ENCODE results near the gene NAP1L4. TPM values are rescaled to one million over a fixed set of nuclear protein-coding genes. Genes with fewer than 3 reads are reported as not detected.

Gene NAP1L4
- total and polyA plus RNA-seq, 2 experiments from 2014 or later: 68.8 to 121 TPM

DNA sequence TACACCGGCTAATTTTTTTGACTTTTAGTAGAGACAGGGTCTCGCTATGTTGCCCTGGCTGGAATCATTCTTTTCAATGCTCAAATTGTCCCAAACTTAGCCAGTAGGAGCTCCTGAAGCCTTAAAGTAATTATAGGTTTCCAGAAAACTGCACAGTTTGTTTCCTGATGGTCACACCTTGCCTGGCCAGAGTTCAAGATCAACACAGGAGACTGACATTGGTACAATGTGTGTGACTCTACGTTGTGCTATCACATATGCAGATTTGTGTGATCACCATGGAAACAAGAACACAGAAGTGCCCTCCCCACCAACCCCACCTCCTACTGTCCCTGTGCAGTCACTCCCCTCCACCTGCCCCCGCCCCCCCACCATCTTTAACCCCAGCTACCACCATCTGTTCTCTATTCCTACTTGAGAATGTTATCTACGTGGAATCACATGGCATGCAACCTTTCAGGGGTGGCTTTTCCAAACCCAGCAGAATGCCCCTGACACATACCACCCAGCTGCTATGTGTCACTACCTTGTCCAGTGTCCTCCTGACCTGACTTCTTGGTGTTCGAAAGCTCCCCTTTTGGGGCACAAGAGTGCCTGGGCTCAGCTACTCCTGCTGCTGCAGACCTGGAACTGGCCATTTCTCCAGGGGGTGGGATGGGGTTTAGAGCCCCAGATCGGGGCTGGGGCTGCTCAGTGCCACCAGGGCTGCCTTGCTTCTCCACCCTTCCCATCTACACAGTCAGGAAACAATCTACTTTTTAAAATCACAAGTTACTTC is 6.1 kb upstream of the NAP1L4 start:
- Histone ChIP-seq H3F3A (ENCODE audit: insufficient read depth) (peaks cover 8% of the 10 kb centered on the region), H3K9ac (no peak overlapping the region), H3K4me1 (ENCODE audit: insufficient read depth) (no peaks in the 10 kb centered on the region), H3K79me2 (ENCODE audit: insufficient read depth) (no peaks in the 10 kb centered on the region), H4K20me1 (ENCODE audit: insufficient read depth) (no peaks in the 10 kb centered on the region), H3K4me2 (ENCODE audit: unreplicated experiment) (no peak overlapping the region), H3K9me3 (ENCODE audit: low read depth) (no peaks in the 10 kb centered on the region), H3K36me3 (ENCODE audit: low read depth) (peaks cover 27% of the 10 kb centered on the region; the same call in 1 of the 2 replicates), H3K9me2 (ENCODE audit: insufficient read depth) (no peaks in the 10 kb centered on the region), H3K27me3 (replicated peaks; ENCODE audit: insufficient read depth) (no peaks in the 10 kb centered on the region), H3K27ac (no peak overlapping the region), H3K4me3 (no peak overlapping the region), H2AFZ (no peak overlapping the region)
- DNase-seq: no peak
- WGBS, 2 experiments (ENCODE audit: low coverage in 1 of 2, low lambda C conversion rate in 2 of 2, missing lambda C conversion rate in 2 of 2): 82 to 83% methylated on average over 6 to 7 of the region's 7 CpGs
- in situ Hi-C loops (cut with MboI): no loop called here
- TF ChIP-seq EZH2 (IDR thresholded peaks at IDR 0.05; ENCODE audit: insufficient read depth, poor library complexity, severe bottlenecking): no peak
- TF ChIP-seq EZH2phosphoT487 (IDR thresholded peaks at IDR 0.05; ENCODE audit: insufficient read depth, low read depth): no peak

DNA sequence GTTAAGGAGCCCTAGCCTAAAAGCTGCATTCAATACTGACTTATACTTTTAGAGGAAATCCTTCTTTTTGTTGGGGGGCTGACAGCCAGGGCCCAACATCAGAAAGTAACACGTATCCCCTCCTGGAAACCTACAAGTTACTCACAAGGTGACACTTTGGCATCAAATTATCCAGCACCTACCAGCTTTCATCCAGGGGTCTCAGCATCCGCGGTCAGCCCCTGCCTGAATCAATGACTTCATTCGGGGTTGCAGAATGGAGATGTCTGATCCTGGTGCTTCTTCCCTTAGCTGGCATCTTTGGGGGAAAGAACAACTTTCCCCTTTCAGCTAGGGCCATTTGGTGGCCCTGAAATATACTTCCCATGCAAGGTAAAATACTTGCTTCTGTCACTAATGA is 5.3 kb upstream of the NAP1L4 start:
- no peak overlapping the region for H3K27ac ChIP-seq
- no peaks in the 10 kb centered on the region for H3K4me1 ChIP-seq (ENCODE audit: insufficient read depth)
- H3K4me3 ChIP-seq: no peak overlapping the region
- no peak overlapping the region for H2AFZ ChIP-seq
- H3K4me2 ChIP-seq (ENCODE audit: unreplicated experiment): no peak overlapping the region
- 55 to 67% methylated on average over 4 of the region's 4 CpGs for whole genome bisulfite sequencing, 2 experiments (ENCODE audit: low coverage in 1 of 2, low lambda C conversion rate in 2 of 2, missing lambda C conversion rate in 2 of 2)
- H4K20me1 ChIP-seq (ENCODE audit: insufficient read depth): no peaks in the 10 kb centered on the region
- H3K27me3 ChIP-seq (replicated peaks; ENCODE audit: insufficient read depth): no peaks in the 10 kb centered on the region
- DNase-seq: no peak
- H3F3A ChIP-seq (ENCODE audit: insufficient read depth): peaks cover 8% of the 10 kb centered on the region
- no peak overlapping the region for H3K9ac ChIP-seq
- H3K36me3 ChIP-seq (ENCODE audit: low read depth): peaks cover 27% of the 10 kb centered on the region; the same call in 1 of the 2 replicates
- in situ Hi-C loops (cut with MboI): no loop called here
- TF ChIP-seq EZH2phosphoT487 (IDR thresholded peaks at IDR 0.05; ENCODE audit: insufficient read depth, low read depth) (no peak), EZH2 (IDR thresholded peaks at IDR 0.05; ENCODE audit: insufficient read depth, poor library complexity, severe bottlenecking) (no peak)
- H3K9me2 ChIP-seq (ENCODE audit: insufficient read depth): no peaks in the 10 kb centered on the region
- H3K9me3 ChIP-seq (ENCODE audit: low read depth): no peaks in the 10 kb centered on the region
- H3K79me2 ChIP-seq (ENCODE audit: insufficient read depth): no peaks in the 10 kb centered on the region

DNA sequence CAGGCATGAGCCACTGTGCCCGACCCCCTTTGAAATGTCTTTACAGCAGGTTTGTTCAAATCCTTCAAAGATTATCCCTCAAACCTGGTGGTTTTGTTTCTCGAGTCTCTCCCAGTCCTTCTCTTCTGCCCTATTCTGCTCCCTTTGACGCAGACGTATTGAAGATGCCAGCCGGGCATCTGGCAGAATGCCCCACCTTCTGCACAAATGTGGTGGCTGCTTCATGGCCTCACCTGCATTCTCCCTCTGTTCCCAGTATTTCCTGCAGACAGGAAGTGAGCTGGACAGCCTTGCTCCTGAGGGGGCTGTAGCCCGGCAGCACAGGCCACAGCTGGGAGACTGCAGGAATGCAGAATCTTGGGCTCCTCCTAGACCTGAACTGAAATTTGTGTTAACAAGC is 4.8 kb upstream of the NAP1L4 start:
- Histone ChIP-seq H3K4me1 (ENCODE audit: insufficient read depth) (no peaks in the 10 kb centered on the region), H3K9me2 (ENCODE audit: insufficient read depth) (no peaks in the 10 kb centered on the region), H3K27me3 (replicated peaks; ENCODE audit: insufficient read depth) (no peaks in the 10 kb centered on the region), H3K36me3 (ENCODE audit: low read depth) (peaks cover 24% of the 10 kb centered on the region; the same call in 1 of the 2 replicates), H3F3A (ENCODE audit: insufficient read depth) (peaks cover 8% of the 10 kb centered on the region), H3K4me2 (ENCODE audit: unreplicated experiment) (no peak overlapping the region), H3K79me2 (ENCODE audit: insufficient read depth) (no peaks in the 10 kb centered on the region), H2AFZ (no peak overlapping the region), H3K4me3 (no peak overlapping the region), H4K20me1 (ENCODE audit: insufficient read depth) (no peaks in the 10 kb centered on the region), H3K9ac (no peak overlapping the region), H3K9me3 (ENCODE audit: low read depth) (no peaks in the 10 kb centered on the region), H3K27ac (no peak overlapping the region)
- no peak for DNase-seq
- TF ChIP-seq EZH2phosphoT487 (IDR thresholded peaks at IDR 0.05; ENCODE audit: insufficient read depth, low read depth) (no peak), EZH2 (IDR thresholded peaks at IDR 0.05; ENCODE audit: insufficient read depth, poor library complexity, severe bottlenecking) (no peak)
- 75 to 79% methylated on average over 6 of the region's 6 CpGs for WGBS, 2 experiments (ENCODE audit: low coverage in 1 of 2, low lambda C conversion rate in 2 of 2, missing lambda C conversion rate in 2 of 2)
- in situ Hi-C loops (cut with MboI): no loop called here

DNA sequence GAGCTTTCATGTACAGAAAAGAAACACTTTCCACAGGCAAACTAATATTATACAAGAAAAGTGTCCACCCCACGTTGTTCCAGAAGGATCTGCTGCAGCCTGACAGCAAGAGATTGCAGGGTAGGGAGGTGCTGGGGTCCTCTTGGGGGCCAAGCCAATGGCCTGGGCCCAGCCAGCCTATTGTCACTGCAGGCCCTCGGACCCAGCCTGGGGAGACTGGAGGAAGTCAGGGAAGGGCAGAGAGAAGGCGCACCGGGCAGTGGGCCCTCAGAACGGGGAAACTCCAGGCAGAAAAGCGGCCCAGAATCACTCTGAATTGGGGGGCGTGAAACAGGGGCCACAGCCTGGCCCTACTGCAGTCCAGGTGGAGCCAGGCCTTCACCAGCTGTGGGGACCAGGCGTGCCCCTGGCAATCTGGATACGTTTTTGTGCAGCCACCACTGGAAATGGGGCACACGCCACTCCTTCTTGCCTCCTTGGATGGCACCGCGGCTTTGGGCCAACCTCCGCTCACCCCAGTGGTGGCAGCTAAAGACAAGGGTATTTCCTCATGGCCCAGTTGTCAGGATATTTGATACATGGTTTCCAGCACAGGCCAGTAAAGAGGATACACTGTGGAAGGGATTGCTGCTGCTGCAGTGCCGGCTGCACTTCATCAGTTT is 3.9 kb upstream of the NAP1L4 start:
- H3K4me1 ChIP-seq (ENCODE audit: insufficient read depth): no peaks in the 10 kb centered on the region
- H3K27me3 ChIP-seq (replicated peaks; ENCODE audit: insufficient read depth): no peaks in the 10 kb centered on the region
- H3K9ac ChIP-seq: no peak overlapping the region
- peaks cover 14% of the 10 kb centered on the region; the same call in 1 of the 2 replicates for H3K36me3 ChIP-seq (ENCODE audit: low read depth)
- in situ Hi-C loops (cut with MboI): no loop called here
- no peak overlapping the region for H3K27ac ChIP-seq
- H3K4me2 ChIP-seq (ENCODE audit: unreplicated experiment): no peak overlapping the region
- H3K9me2 ChIP-seq (ENCODE audit: insufficient read depth): no peaks in the 10 kb centered on the region
- H2AFZ ChIP-seq: no peak overlapping the region
- no peaks in the 10 kb centered on the region for H3K9me3 ChIP-seq (ENCODE audit: low read depth)
- peaks cover 12% of the 10 kb centered on the region for H3F3A ChIP-seq (ENCODE audit: insufficient read depth)
- H3K79me2 ChIP-seq (ENCODE audit: insufficient read depth): peaks cover 6% of the 10 kb centered on the region
- TF ChIP-seq EZH2 (IDR thresholded peaks at IDR 0.05; ENCODE audit: insufficient read depth, poor library complexity, severe bottlenecking): no peak
- TF ChIP-seq EZH2phosphoT487 (IDR thresholded peaks at IDR 0.05; ENCODE audit: insufficient read depth, low read depth): no peak
- DNase-seq: no peak
- H4K20me1 ChIP-seq (ENCODE audit: insufficient read depth): no peaks in the 10 kb centered on the region
- WGBS, 2 experiments (ENCODE audit: low coverage in 1 of 2, low lambda C conversion rate in 2 of 2, missing lambda C conversion rate in 2 of 2): 68 to 80% methylated on average over 13 to 14 of the region's 14 CpGs
- no peak overlapping the region for H3K4me3 ChIP-seq
